Measurements from ENCODE around the gene DNM3.
A peak's percentile ranks its signal among the peaks of the same experiment; 100 is the strongest.

DNM3 gene

GRCh38 chr1:172443666-172444453, 602.6 kb downstream of the DNM3 start, which contains the start of gene PIGC (continued):
- TF ChIP-seq, protein P1, sequence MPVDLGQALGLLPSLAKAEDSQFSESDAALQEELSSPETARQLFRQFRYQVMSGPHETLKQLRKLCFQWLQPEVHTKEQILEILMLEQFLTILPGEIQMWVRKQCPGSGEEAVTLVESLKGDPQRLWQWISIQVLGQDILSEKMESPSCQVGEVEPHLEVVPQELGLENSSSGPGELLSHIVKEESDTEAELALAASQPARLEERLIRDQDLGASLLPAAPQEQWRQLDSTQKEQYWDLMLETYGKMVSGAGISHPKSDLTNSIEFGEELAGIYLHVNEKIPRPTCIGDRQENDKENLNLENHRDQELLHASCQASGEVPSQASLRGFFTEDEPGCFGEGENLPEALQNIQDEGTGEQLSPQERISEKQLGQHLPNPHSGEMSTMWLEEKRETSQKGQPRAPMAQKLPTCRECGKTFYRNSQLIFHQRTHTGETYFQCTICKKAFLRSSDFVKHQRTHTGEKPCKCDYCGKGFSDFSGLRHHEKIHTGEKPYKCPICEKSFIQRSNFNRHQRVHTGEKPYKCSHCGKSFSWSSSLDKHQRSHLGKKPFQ (tag by site-specific recombination; IDR thresholded peaks at IDR 0.05), result no peak
- TF ChIP-seq ZNF140 (tag by site-specific recombination; IDR thresholded peaks at IDR 0.05) (no peak), ZNF544 (tag by site-specific recombination; IDR thresholded peaks at IDR 0.05) (no peak), ZNF311 (tag by site-specific recombination; IDR thresholded peaks at IDR 0.05; ENCODE audit: borderline replicate concordance) (no peak), ZFP41 (tag by site-specific recombination; IDR thresholded peaks at IDR 0.05; ENCODE audit: borderline replicate concordance) (no peak), INSM2 (tag by site-specific recombination; IDR thresholded peaks at IDR 0.05) (no peak), ZFP37 (tag by site-specific recombination; IDR thresholded peaks at IDR 0.05) (0 out of 2 replicates have a peak, but pooled peaks have one; percentile 83), PRDM1 (tag by site-specific recombination; IDR thresholded peaks at IDR 0.05) (no peak), ZIC2 (tag by site-specific recombination; IDR thresholded peaks at IDR 0.05) (peak; percentile 65), ZNF16 (tag by site-specific recombination; IDR thresholded peaks at IDR 0.05; ENCODE audit: low read depth) (no peak), ZNF629 (tag by site-specific recombination; IDR thresholded peaks at IDR 0.05) (peak; percentile 51; the same call in 1 of the 2 replicates), ZBTB10 (tag by site-specific recombination; IDR thresholded peaks at IDR 0.05) (peak; percentile 89; the same call in 1 of the 2 replicates), ZFP69B (tag by site-specific recombination; IDR thresholded peaks at IDR 0.05) (no peak), ZNF48 (tag by site-specific recombination; IDR thresholded peaks at IDR 0.05) (no peak), ZNF335 (tag by site-specific recombination; conservative IDR thresholded peaks at IDR 0.05) (peak; percentile 62), ZNF274 (IDR thresholded peaks at IDR 0.05; ENCODE audit: low read length) (no peak), ZNF274 (tag by site-specific recombination; IDR thresholded peaks at IDR 0.05; ENCODE audit: borderline replicate concordance) (no peak), ZNF558 (tag by site-specific recombination; IDR thresholded peaks at IDR 0.05) (no peak), ZNF148 (tag by site-specific recombination; IDR thresholded peaks at IDR 0.05; ENCODE audit: borderline replicate concordance) (no peak), SETDB1 (IDR thresholded peaks at IDR 0.05; ENCODE audit: insufficient read length, low read length) (no peak), ZNF585B (tag by site-specific recombination; IDR thresholded peaks at IDR 0.05) (no peak), ZNF837 (tag by site-specific recombination; IDR thresholded peaks at IDR 0.05) (no peak), ZSCAN23 (tag by site-specific recombination; IDR thresholded peaks at IDR 0.05) (no peak), ZNF23 (tag by site-specific recombination; IDR thresholded peaks at IDR 0.05; ENCODE audit: borderline replicate concordance) (no peak), ZNF433 (tag by site-specific recombination; IDR thresholded peaks at IDR 0.05; ENCODE audit: low read depth) (no peak)
- TF ChIP-seq, protein P2, sequence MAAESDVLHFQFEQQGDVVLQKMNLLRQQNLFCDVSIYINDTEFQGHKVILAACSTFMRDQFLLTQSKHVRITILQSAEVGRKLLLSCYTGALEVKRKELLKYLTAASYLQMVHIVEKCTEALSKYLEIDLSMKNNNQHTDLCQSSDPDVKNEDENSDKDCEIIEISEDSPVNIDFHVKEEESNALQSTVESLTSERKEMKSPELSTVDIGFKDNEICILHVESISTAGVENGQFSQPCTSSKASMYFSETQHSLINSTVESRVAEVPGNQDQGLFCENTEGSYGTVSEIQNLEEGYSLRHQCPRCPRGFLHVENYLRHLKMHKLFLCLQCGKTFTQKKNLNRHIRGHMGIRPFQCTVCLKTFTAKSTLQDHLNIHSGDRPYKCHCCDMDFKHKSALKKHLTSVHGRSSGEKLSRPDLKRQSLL (tag by site-specific recombination; IDR thresholded peaks at IDR 0.05), result no peak
- TF ChIP-seq, protein P3, sequence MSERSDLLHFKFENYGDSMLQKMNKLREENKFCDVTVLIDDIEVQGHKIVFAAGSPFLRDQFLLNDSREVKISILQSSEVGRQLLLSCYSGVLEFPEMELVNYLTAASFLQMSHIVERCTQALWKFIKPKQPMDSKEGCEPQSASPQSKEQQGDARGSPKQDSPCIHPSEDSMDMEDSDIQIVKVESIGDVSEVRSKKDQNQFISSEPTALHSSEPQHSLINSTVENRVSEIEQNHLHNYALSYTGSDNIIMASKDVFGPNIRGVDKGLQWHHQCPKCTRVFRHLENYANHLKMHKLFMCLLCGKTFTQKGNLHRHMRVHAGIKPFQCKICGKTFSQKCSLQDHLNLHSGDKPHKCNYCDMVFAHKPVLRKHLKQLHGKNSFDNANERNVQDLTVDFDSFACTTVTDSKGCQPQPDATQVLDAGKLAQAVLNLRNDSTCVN (tag by site-specific recombination; optimal IDR thresholded peaks at IDR 0.05), result peak; percentile 34
- TF ChIP-seq, protein P4, sequence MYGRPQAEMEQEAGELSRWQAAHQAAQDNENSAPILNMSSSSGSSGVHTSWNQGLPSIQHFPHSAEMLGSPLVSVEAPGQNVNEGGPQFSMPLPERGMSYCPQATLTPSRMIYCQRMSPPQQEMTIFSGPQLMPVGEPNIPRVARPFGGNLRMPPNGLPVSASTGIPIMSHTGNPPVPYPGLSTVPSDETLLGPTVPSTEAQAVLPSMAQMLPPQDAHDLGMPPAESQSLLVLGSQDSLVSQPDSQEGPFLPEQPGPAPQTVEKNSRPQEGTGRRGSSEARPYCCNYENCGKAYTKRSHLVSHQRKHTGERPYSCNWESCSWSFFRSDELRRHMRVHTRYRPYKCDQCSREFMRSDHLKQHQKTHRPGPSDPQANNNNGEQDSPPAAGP (tag by site-specific recombination; IDR thresholded peaks at IDR 0.05), result peak; percentile 55; the same call in 1 of the 2 replicates
